Left lung (tissue), 14 donors: ENCODE results near the gene N4BP3. TPM values are rescaled to one million over a fixed set of nuclear protein-coding genes. Genes with fewer than 3 reads are reported as not detected.

Source experiments
- ATAC-seq: fragments of 200-7000 bp; cut with Tn5 transposase; one replicate; pipeline ENCODE4 v1.9.1; 2020; ENCODE audit warnings: moderate library complexity
- DNase-seq, 4 donors: peaks; one replicate each; pipeline ENCODE4 v3.0.0-alpha.2; 2013 to 2020
- H3K27ac ChIP-seq, 2 donors: fragments of 200-600 bp; sonication (generic) in 1 of 2; one replicate each; pipeline versions ENCODE4 v1.5.0 to v1.8.0; 2020 to 2021
- H3K27me3 ChIP-seq, 2 donors: fragments of 200-600 bp; sonication (generic) in 1 of 2; one replicate each; pipeline versions ENCODE4 v1.5.0 to v1.8.0; 2020 to 2021
- H3K36me3 ChIP-seq, 2 donors: fragments of 200-600 bp; sonication (generic) in 1 of 2; one replicate each; pipeline versions ENCODE4 v1.5.0 to v1.8.0; 2020 to 2021
- H3K4me1 ChIP-seq, 2 donors: fragments of 200-600 bp; one replicate each; pipeline ENCODE4 v1.8.0; 2021
- H3K4me3 ChIP-seq, 2 donors: fragments of 200-600 bp; sonication (generic) in 1 of 2; one replicate each; pipeline versions ENCODE4 v1.5.0 to v1.8.0; 2020 to 2021; ENCODE audit warnings: mild to moderate bottlenecking in 1 of 2
- H3K9me3 ChIP-seq, 2 donors: fragments of 200-600 bp; sonication (generic) in 1 of 2; one replicate each; pipeline versions ENCODE4 v1.5.0 to v1.8.0; 2020 to 2021
- CTCF ChIP-seq, 2 donors: fragments of 200-600 bp; sonication (generic) in 1 of 2; IDR thresholded peaks; one replicate each; pipeline versions ENCODE4 v1.5.0 to v1.8.0; 2021; ENCODE audit warnings: antibody characterized with exemption in 2 of 2
- intact Hi-C, 2 donors: fragments of 100-400 bp; cut with DNase I; formaldehyde crosslinking; loops; one replicate each; pipeline versions ENCODE4 v1.11.2 to v1.14.2; 2022
- long read RNA-seq, 12 donors: library from polyadenylated mRNA in 2 of 12; unstranded in 2 of 12; transcript quantifications; one replicate each; pipeline ENCODE4 v2.0.0 and lab custom pipeline, GENCODE V29; 2019 to 2026
- polyA plus RNA-seq, 6 donors: library from polyadenylated mRNA; unstranded; fragments of 120-200 nt; gene quantifications; one replicate each; pipeline ENCODE4 v1.2.1, GENCODE V29; 2013; ENCODE audit not compliant: insufficient read length in 6 of 6
- total RNA-seq, 2 donors: library from RNA; stranded (reverse); fragmentation: NEBNext Ultra II Directional; extraction: Animal tissue kit (Norgen Biotek cat#: 25700); gene quantifications; one replicate each; pipeline ENCODE4 v1.2.1, GENCODE V29; 2021
- donor health status: DM: no; HTN: yes; CAD: no.
- donor health status: DM: no; HTN: no; CAD: no.

The N4BP3 gene
- total RNA-seq (1 to 10 TPM; 3.6 to 6.2 TPM), polyA plus RNA-seq (10 to 100 TPM; 13.6 to 20.4 (median 16.4) TPM)
- long read RNA-seq, donor 1, full-length matches to known transcripts: 5 of 5 reads
- long read RNA-seq, donor 1, partial matches to known transcripts: 0 of 5 reads
- long read RNA-seq, donor 1, other reads (novel, unspliced or antisense): 0 of 5 reads
- long read RNA-seq, donor 2, full-length matches to known transcripts: 4 of 4 reads
- long read RNA-seq, donor 2, partial matches to known transcripts: 0 of 4 reads
- long read RNA-seq, donor 2, other reads (novel, unspliced or antisense): 0 of 4 reads
- long read RNA-seq, donor 3, full-length matches to known transcripts: 5 of 10 reads
- long read RNA-seq, donor 3, partial matches to known transcripts: 5 of 10 reads
- long read RNA-seq, donor 3, other reads (novel, unspliced or antisense): 0 of 10 reads
- long read RNA-seq, donor 4, full-length matches to known transcripts: 2 of 3 reads
- long read RNA-seq, donor 4, partial matches to known transcripts: 1 of 3 reads
- long read RNA-seq, donor 4, other reads (novel, unspliced or antisense): 0 of 3 reads
- long read RNA-seq, donor 5, full-length matches to known transcripts: 5 of 5 reads
- long read RNA-seq, donor 5, partial matches to known transcripts: 0 of 5 reads
- long read RNA-seq, donor 5, other reads (novel, unspliced or antisense): 0 of 5 reads
- long read RNA-seq, donor 6, full-length matches to known transcripts: 5 of 5 reads
- long read RNA-seq, donor 6, partial matches to known transcripts: 0 of 5 reads
- long read RNA-seq, donor 6, other reads (novel, unspliced or antisense): 0 of 5 reads
- long read RNA-seq, donor 7, full-length matches to known transcripts: 3 of 3 reads
- long read RNA-seq, donor 7, partial matches to known transcripts: 0 of 3 reads
- long read RNA-seq, donor 7, other reads (novel, unspliced or antisense): 0 of 3 reads
- long read RNA-seq, donor 8, full-length matches to known transcripts: 6 of 6 reads
- long read RNA-seq, donor 8, partial matches to known transcripts: 0 of 6 reads
- long read RNA-seq, donor 8, other reads (novel, unspliced or antisense): 0 of 6 reads
- long read RNA-seq, donor 9: 0 reads
- long read RNA-seq, donor 10, full-length matches to known transcripts: 3 of 4 reads
- long read RNA-seq, donor 10, partial matches to known transcripts: 0 of 4 reads
- long read RNA-seq, donor 10, other reads (novel, unspliced or antisense): 1 of 4 reads
- long read RNA-seq, donor 11, full-length matches to known transcripts: 2 of 2 reads
- long read RNA-seq, donor 11, partial matches to known transcripts: 0 of 2 reads
- long read RNA-seq, donor 11, other reads (novel, unspliced or antisense): 0 of 2 reads
- long read RNA-seq, donor 12: 0 reads

- peaks cover 6 to 54% of the 10 kb centered on the region in 2 donors for H3K4me1 ChIP-seq
- no peaks in the 10 kb centered on the region for H3K36me3 ChIP-seq
- DNase-seq (peak in 3 of 4 donors; percentile 64 to 91 (median 66)), ATAC-seq (peak; percentile 90)
- peak within 1 kb of the TSS; percentile 19 to 80 for H3K27ac ChIP-seq
- H3K27me3 ChIP-seq: peaks cover 17 to 79% of the 10 kb centered on the region in 2 donors
- intact Hi-C loops: no loop called here
- TF ChIP-seq CTCF (IDR thresholded peaks at IDR 0.05): no peak
- no peaks in the 10 kb centered on the region for H3K9me3 ChIP-seq
- H3K4me3 ChIP-seq: peak within 1 kb of the TSS; percentile 36 to 56
Measured at GRCh38 chr5:178113141-178113787, at the start of gene N4BP3. Gene N4BP3, plus strand, starts transcription at chr5:178113532. Its CDS starts 6,052 bp downstream, at chr5:178119584.

GRCh38 chr5:178067755-178068154 is 45.6 kb upstream of the N4BP3 start:
- Histone ChIP-seq H3K27ac (no peak overlapping the region), H3K27me3 (no peaks in the 10 kb centered on the region), H3K4me3 (no peak overlapping the region), H3K4me1 (no peaks in the 10 kb centered on the region), H3K36me3 (no peaks in the 10 kb centered on the region), H3K9me3 (no peaks in the 10 kb centered on the region)
- DNase-seq (no peak), ATAC-seq (no peak)
- no peak for TF ChIP-seq CTCF (IDR thresholded peaks at IDR 0.05)
- intact Hi-C loops: no loop called here

GRCh38 chr5:178068293-178068692 is 45.0 kb upstream of the N4BP3 start:
- H3K27ac ChIP-seq: no peak overlapping the region
- intact Hi-C loops: no loop called here
- no peaks in the 10 kb centered on the region for H3K9me3 ChIP-seq
- peaks cover 0 to 2% of the 10 kb centered on the region in 2 donors for H3K27me3 ChIP-seq
- TF ChIP-seq CTCF (IDR thresholded peaks at IDR 0.05): no peak
- ATAC-seq (no peak), DNase-seq (no peak)
- H3K4me1 ChIP-seq: no peaks in the 10 kb centered on the region
- no peaks in the 10 kb centered on the region for H3K36me3 ChIP-seq
- H3K4me3 ChIP-seq: no peak overlapping the region

- Histone ChIP-seq H3K36me3 (no peaks in the 10 kb centered on the region), H3K4me1 (no peaks in the 10 kb centered on the region), H3K27me3 (peaks cover 3 to 16% of the 10 kb centered on the region in 2 donors), H3K9me3 (no peaks in the 10 kb centered on the region), H3K4me3 (no peak overlapping the region), H3K27ac (no peak overlapping the region)
- ATAC-seq: peak; percentile 33
- DNase-seq: no peak
- no peak for TF ChIP-seq CTCF (IDR thresholded peaks at IDR 0.05)
- intact Hi-C loops: no loop called here
Measured at GRCh38 chr5:178069909-178070308, 43.4 kb upstream of the N4BP3 start.
